ENCODE measurements around the gene TNNI2. TPM values are rescaled to one million over a fixed set of nuclear protein-coding genes. Genes with fewer than 3 reads are reported as not detected.
A peak's percentile ranks its signal among the peaks of the same experiment; 100 is the strongest.

TNNI2 gene
- total RNA-seq, 1 experiment from 2014 or later, result not detected

GRCh38 chr11:1834062-1834610 lies 4.6 kb upstream of the TNNI2 start:
- peak; percentile 32 for DNase-seq (ENCODE audit: low spot score)

- peak; percentile 18 for DNase-seq (ENCODE audit: low spot score)
Measured at GRCh38 chr11:1834779-1835670, 3.8 kb upstream of the TNNI2 start, which contains the start of gene SYT8. SYT8 (plus strand) TSS chr11:1834990; CDS start chr11:1835106, 116 bp downstream.

GRCh38 chr11:1835671-1836010 lies 3.1 kb upstream of the TNNI2 start:
- DNase-seq (ENCODE audit: low spot score), result no peak

- no peak for DNase-seq (ENCODE audit: low spot score)
Measured at GRCh38 chr11:1836011-1836945, 2.5 kb upstream of the TNNI2 start.

- peak; percentile 57 for DNase-seq (ENCODE audit: low spot score)
Measured at GRCh38 chr11:1837171-1838076, 1.4 kb upstream of the TNNI2 start.

GRCh38 chr11:1838077-1838425 lies 730 bp upstream of the TNNI2 start:
- no peak for DNase-seq (ENCODE audit: low spot score)

GRCh38 chr11:1839204-1839923 lies 583 bp downstream of the TNNI2 start:
- no peak for DNase-seq (ENCODE audit: low spot score)

- no peak for DNase-seq (ENCODE audit: low spot score)
Measured at GRCh38 chr11:1839924-1840779, 1.4 kb downstream of the TNNI2 start.

GRCh38 chr11:1840780-1841480 lies 2.1 kb downstream of the TNNI2 start:
- DNase-seq (ENCODE audit: low spot score), result no peak

GRCh38 chr11:1841511-1842148 lies 2.8 kb downstream of the TNNI2 start:
- no peak for DNase-seq (ENCODE audit: low spot score)

GRCh38 chr11:1842149-1843097 lies 3.6 kb downstream of the TNNI2 start:
- no peak for DNase-seq (ENCODE audit: low spot score)

GRCh38 chr11:1843098-1843473 lies 4.3 kb downstream of the TNNI2 start:
- DNase-seq (ENCODE audit: low spot score), result no peak

- no peak for DNase-seq (ENCODE audit: low spot score)
Measured at GRCh38 chr11:1843796-1844195, 5.0 kb downstream of the TNNI2 start.

- no peak for DNase-seq (ENCODE audit: low spot score)
Measured at GRCh38 chr11:1844221-1845094, 5.7 kb downstream of the TNNI2 start.

GRCh38 chr11:1845095-1845429 lies 6.3 kb downstream of the TNNI2 start:
- DNase-seq (ENCODE audit: low spot score), result no peak

All from A172 (cell line).